Measurements from ENCODE around the gene SNED1.

GRCh38 chr2:240987588-240987987 is 10.8 kb upstream of the SNED1 start:
- TF ChIP-seq CTCF (IDR thresholded peaks at IDR 0.05) (no peak), POLR2A (IDR thresholded peaks at IDR 0.05) (no peak)

Data from lower leg skin (tissue), 3 donors.